Liver (tissue), 9 donors: ENCODE measurements around the gene PCDH10. TPM values are rescaled to one million over a fixed set of nuclear protein-coding genes. Genes with fewer than 3 reads are reported as not detected.

Experiments used
- DNase-seq: peaks from one replicate; pipeline ENCODE4 v3.0.0-alpha.2; 2017; ENCODE audit warnings: low spot score
- H3K27ac ChIP-seq, 2 donors: one replicate each; pipeline ENCODE4 v1.7.0; 2013; ENCODE audit warnings: inconsistent platforms in 2 of 2, low read length in 2 of 2, control low read depth in 1 of 2, low read depth in 1 of 2, mild to moderate bottlenecking in 1 of 2
- H3K27me3 ChIP-seq, 4 donors: one replicate each; pipeline versions ENCODE4 v1.6.1 to v1.7.0; 2013; ENCODE audit warnings: low read length in 3 of 4, inconsistent platforms in 1 of 4, mild to moderate bottlenecking in 1 of 4, moderate library complexity in 1 of 4; ENCODE audit not compliant: control insufficient read depth in 4 of 4, insufficient read depth in 4 of 4
- H3K36me3 ChIP-seq, 4 donors: one replicate each; pipeline versions ENCODE4 v1.6.1 to v1.7.0; 2013; ENCODE audit warnings: low read length in 3 of 4, mild to moderate bottlenecking in 3 of 4, low read depth in 1 of 4, moderate library complexity in 1 of 4; ENCODE audit not compliant: control insufficient read depth in 4 of 4, insufficient read depth in 3 of 4
- H3K4me1 ChIP-seq, 4 donors: one replicate each; pipeline versions ENCODE4 v1.6.1 to v1.7.0; 2013; ENCODE audit warnings: low read length in 3 of 4, mild to moderate bottlenecking in 3 of 4, moderate library complexity in 1 of 4; ENCODE audit not compliant: control insufficient read depth in 4 of 4, insufficient read depth in 4 of 4
- H3K4me3 ChIP-seq, 3 donors: one replicate each; pipeline versions ENCODE4 v1.6.1 to v1.7.0; 2013; ENCODE audit warnings: low read length in 3 of 3, control low read depth in 1 of 3, low read depth in 1 of 3, mild to moderate bottlenecking in 1 of 3
- H3K9ac ChIP-seq, 2 donors: one replicate each; pipeline ENCODE4 v1.7.0; 2013; ENCODE audit warnings: low read length in 2 of 2, mild to moderate bottlenecking in 2 of 2, moderate library complexity in 2 of 2, control low read depth in 1 of 2, low read depth in 1 of 2
- H3K9me3 ChIP-seq, 4 donors: one replicate each; pipeline versions ENCODE4 v1.6.1 to v1.7.0; 2013; ENCODE audit warnings: low read length in 3 of 4; ENCODE audit not compliant: control insufficient read depth in 4 of 4
- EGR1 ChIP-seq, 2 donors: IDR thresholded peaks; 2 replicates each; pipeline ENCODE4 v1.6.1; 2016 to 2018; ENCODE audit warnings: antibody characterized with exemption in 2 of 2, low read depth in 2 of 2
- FOXA1 ChIP-seq: IDR thresholded peaks from 2 replicates; pipeline ENCODE4 v1.6.1; 2016; ENCODE audit warnings: antibody characterized with exemption
- FOXA2 ChIP-seq: IDR thresholded peaks from 2 replicates; pipeline ENCODE4 v1.6.1; 2016; ENCODE audit warnings: antibody characterized with exemption
- GABPA ChIP-seq, 2 donors: IDR thresholded peaks in 1 of 2; conservative IDR thresholded peaks in 1 of 2; 2 replicates each; pipeline ENCODE4 v1.6.1; 2016; ENCODE audit warnings: antibody characterized with exemption in 2 of 2, mild to moderate bottlenecking in 1 of 2, moderate library complexity in 1 of 2
- HNF4A ChIP-seq, 2 donors: conservative IDR thresholded peaks; 2 replicates each; pipeline ENCODE4 v1.6.1; 2016; ENCODE audit warnings: antibody characterized with exemption in 2 of 2, mild to moderate bottlenecking in 2 of 2
- HNF4G ChIP-seq: IDR thresholded peaks from 2 replicates; pipeline ENCODE4 v1.6.1; 2016; ENCODE audit warnings: antibody characterized with exemption
- JUND ChIP-seq, 2 donors: IDR thresholded peaks; 2 replicates each; pipeline ENCODE4 v1.6.1; 2016; ENCODE audit warnings: antibody characterized with exemption in 2 of 2
- NR2F2 ChIP-seq: IDR thresholded peaks from 2 replicates; pipeline ENCODE4 v1.6.1; 2016; ENCODE audit warnings: antibody characterized with exemption
- RAD21 ChIP-seq, 2 donors: IDR thresholded peaks; 2 replicates each; pipeline ENCODE4 v1.6.1; 2016; ENCODE audit warnings: antibody characterized with exemption in 2 of 2, mild to moderate bottlenecking in 2 of 2
- RXRA ChIP-seq, 2 donors: IDR thresholded peaks; 2 replicates each; pipeline ENCODE4 v1.6.1; 2017 to 2018; ENCODE audit warnings: antibody characterized with exemption in 2 of 2, mild to moderate bottlenecking in 1 of 2
- SP1 ChIP-seq: IDR thresholded peaks from 2 replicates; pipeline ENCODE4 v1.6.1; 2018; ENCODE audit warnings: antibody characterized with exemption, mild to moderate bottlenecking
- YY1 ChIP-seq: IDR thresholded peaks from 2 replicates; pipeline ENCODE4 v1.6.1; 2016; ENCODE audit warnings: antibody characterized with exemption, mild to moderate bottlenecking
- WGBS: extraction: QIAGEN DNeasy Blood & Tissue Kit; methylation state at CpG from one replicate; pipeline ENCODE4 v1.1.7; 2013; 5-methylcytosine and 5-hydroxymethylcytosine counted together
- polyA plus RNA-seq, 2 donors: library from polyadenylated mRNA; stranded (reverse) in 1 of 2; unstranded in 1 of 2; fragments of 200-250 nt in 1 of 2; fragments of >200 nt in 1 of 2; fragmentation: Nextera tagmentation in 1 of 2; extraction: Ambion mirVana in 1 of 2; gene quantifications; one replicate each; pipeline versions ENCODE4 v1.2.1 to v1.2.3, GENCODE V29; 2013 to 2015
- total RNA-seq, 2 donors: library from RNA; depleted of rRNA; stranded (reverse); fragments of >200 nt; gene quantifications; one replicate each; pipeline ENCODE4 v1.2.3, GENCODE V29; 2014
- TF ChIP-seq, protein P1 (sequence below): IDR thresholded peaks from 2 replicates; pipeline ENCODE4 v1.6.1; 2016; ENCODE audit warnings: antibody characterized with exemption
- TF ChIP-seq, protein P2 (sequence below): IDR thresholded peaks from 2 replicates; pipeline ENCODE4 v1.6.1; 2016; ENCODE audit warnings: antibody characterized with exemption
- TF ChIP-seq, protein P3 (sequence below): fragments of 150-350 bp; IDR thresholded peaks from 2 replicates; pipeline ENCODE4 v1.5.1; 2017; ENCODE audit warnings: improper control_type of control experiment, low read depth, low read length; ENCODE audit not compliant: missing input control
- TF ChIP-seq, protein P4 (sequence below): IDR thresholded peaks from 2 replicates; pipeline ENCODE4 v1.6.1; 2016; ENCODE audit warnings: antibody characterized with exemption, mild to moderate bottlenecking
- donor health status: healthy.
- donor health status: healthy.
- donor health status: healthy.
- donor health status: healthy.
- donor health status: healthy.

Gene PCDH10
- total and polyA plus RNA-seq, 4 donors, result under 0.01 to 0.09 (median 0.05) TPM; not detected in 1

DNA sequence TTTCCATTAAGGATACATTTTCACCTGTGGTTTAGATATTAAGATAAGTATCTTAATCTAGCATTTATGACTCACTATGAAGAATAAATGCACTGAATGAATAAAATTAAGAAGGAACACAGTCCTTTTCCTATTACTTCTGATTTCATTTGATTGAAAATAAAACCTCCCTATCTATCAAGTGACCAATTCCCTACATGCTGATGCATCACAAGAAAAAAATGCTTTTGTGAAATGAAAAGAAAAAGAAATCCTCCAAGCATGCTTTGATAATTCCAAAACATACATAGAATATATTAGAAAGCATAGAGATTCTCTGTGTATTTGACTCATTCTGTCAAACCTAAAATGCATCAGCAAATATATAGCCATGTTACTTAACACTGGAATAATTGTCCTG is 37.1 kb downstream of the PCDH10 start:
- no peaks in the 10 kb centered on the region for H3K4me1 ChIP-seq
- no peaks in the 10 kb centered on the region for H3K36me3 ChIP-seq

DNA sequence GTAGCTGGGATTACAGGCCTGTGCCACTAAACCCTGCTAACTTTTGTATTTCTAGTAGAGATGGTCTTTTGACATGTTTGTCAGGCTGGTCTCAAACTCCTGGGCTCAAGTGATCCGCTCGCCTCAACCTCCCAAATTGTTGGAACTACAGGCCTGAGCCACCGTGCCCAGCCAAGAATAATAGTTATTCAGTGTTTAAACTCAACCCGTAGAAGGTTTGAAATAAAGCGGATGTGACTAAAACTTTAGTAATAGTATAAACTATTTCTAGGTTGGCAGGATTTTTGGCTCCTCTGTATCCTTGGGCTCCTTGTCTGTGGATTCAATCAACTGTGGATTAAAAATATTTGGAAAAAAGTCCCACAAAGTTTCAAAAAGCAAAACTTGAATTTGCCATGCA is 37.8 kb downstream of the PCDH10 start:
- no peak for DNase-seq
- H3K27me3 ChIP-seq, result no peaks in the 10 kb centered on the region
- no peak overlapping the region for H3K4me3 ChIP-seq
- H3K9me3 ChIP-seq, result no peaks in the 10 kb centered on the region
- H3K4me1 ChIP-seq, result no peaks in the 10 kb centered on the region
- H3K36me3 ChIP-seq, result no peaks in the 10 kb centered on the region
- no peak for TF ChIP-seq NR2F2
- no peak overlapping the region for H3K9ac ChIP-seq
- H3K27ac ChIP-seq, result no peak overlapping the region
- WGBS, result 92% methylated on average over 5 of the region's 5 CpGs

More for the DNA sequence above, 37.1 kb downstream of the PCDH10 start:
- no peak for DNase-seq
- Histone ChIP-seq H3K27me3 (no peaks in the 10 kb centered on the region), H3K27ac (no peak overlapping the region), H3K4me3 (no peak overlapping the region), H3K9me3 (no peaks in the 10 kb centered on the region), H3K9ac (no peak overlapping the region)
- TF ChIP-seq, protein P1, sequence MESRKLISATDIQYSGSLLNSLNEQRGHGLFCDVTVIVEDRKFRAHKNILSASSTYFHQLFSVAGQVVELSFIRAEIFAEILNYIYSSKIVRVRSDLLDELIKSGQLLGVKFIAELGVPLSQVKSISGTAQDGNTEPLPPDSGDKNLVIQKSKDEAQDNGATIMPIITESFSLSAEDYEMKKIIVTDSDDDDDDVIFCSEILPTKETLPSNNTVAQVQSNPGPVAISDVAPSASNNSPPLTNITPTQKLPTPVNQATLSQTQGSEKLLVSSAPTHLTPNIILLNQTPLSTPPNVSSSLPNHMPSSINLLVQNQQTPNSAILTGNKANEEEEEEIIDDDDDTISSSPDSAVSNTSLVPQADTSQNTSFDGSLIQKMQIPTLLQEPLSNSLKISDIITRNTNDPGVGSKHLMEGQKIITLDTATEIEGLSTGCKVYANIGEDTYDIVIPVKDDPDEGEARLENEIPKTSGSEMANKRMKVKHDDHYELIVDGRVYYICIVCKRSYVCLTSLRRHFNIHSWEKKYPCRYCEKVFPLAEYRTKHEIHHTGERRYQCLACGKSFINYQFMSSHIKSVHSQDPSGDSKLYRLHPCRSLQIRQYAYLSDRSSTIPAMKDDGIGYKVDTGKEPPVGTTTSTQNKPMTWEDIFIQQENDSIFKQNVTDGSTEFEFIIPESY, result no peak
- no peak for TF ChIP-seq HNF4G
- no peak for TF ChIP-seq GABPA (IDR thresholded peaks at IDR 0.05 in 1 of 2, conservative IDR thresholded peaks at IDR 0.05 in 1 of 2)
- TF ChIP-seq EGR1 (IDR thresholded peaks at IDR 0.05; ENCODE audit: low read depth in 2 of 2), result no peak
- TF ChIP-seq, protein P2, sequence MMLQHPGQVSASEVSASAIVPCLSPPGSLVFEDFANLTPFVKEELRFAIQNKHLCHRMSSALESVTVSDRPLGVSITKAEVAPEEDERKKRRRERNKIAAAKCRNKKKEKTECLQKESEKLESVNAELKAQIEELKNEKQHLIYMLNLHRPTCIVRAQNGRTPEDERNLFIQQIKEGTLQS, result no peak
- TF ChIP-seq, protein P3, sequence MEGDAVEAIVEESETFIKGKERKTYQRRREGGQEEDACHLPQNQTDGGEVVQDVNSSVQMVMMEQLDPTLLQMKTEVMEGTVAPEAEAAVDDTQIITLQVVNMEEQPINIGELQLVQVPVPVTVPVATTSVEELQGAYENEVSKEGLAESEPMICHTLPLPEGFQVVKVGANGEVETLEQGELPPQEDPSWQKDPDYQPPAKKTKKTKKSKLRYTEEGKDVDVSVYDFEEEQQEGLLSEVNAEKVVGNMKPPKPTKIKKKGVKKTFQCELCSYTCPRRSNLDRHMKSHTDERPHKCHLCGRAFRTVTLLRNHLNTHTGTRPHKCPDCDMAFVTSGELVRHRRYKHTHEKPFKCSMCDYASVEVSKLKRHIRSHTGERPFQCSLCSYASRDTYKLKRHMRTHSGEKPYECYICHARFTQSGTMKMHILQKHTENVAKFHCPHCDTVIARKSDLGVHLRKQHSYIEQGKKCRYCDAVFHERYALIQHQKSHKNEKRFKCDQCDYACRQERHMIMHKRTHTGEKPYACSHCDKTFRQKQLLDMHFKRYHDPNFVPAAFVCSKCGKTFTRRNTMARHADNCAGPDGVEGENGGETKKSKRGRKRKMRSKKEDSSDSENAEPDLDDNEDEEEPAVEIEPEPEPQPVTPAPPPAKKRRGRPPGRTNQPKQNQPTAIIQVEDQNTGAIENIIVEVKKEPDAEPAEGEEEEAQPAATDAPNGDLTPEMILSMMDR, result no peak
- TF ChIP-seq FOXA1, result no peak
- TF ChIP-seq SP1, result no peak
- no peak for TF ChIP-seq HNF4A (conservative IDR thresholded peaks at IDR 0.05)
- no peak for TF ChIP-seq RXRA (IDR thresholded peaks at IDR 0.05)
- no peak for TF ChIP-seq YY1
- TF ChIP-seq FOXA2, result no peak

DNA sequence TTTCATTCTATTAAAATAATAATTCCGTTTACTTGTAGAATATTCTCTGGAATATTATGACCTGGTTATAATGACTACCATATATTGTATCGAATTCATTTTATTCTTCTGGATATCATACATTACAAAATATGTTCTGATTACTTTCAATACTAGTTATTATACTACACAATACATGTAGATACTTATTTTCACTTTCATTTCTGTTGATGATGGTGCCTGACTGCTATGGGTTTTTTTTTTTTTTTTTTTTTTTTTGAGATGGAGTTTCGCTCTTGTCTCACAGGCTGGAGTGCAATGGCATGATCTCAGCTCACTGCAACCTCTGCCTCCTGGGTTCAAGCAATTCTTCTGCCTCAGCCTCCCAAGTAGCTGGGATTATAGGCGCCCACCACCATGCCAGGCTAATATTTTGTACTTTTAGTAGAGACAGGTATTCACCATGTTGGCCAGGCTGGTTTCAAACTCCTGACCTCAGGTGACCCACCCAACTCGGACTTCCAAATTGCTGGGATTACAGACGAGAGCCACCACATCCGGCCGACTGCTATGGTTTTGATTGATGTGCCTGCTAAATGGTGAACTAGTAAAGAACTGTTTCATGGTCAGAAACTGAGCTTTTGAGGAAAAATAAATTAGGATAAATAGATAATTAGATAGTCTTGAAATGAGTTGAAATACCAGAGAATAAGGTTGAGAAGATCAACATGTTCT is 39.5 kb downstream of the PCDH10 start:
- Histone ChIP-seq H3K36me3 (no peaks in the 10 kb centered on the region), H3K9ac (no peak overlapping the region), H3K27me3 (no peaks in the 10 kb centered on the region), H3K9me3 (no peaks in the 10 kb centered on the region), H3K27ac (no peak overlapping the region), H3K4me3 (no peak overlapping the region), H3K4me1 (no peaks in the 10 kb centered on the region)
- DNase-seq, result no peak
- WGBS, result 76% methylated on average over 8 of the region's 8 CpGs
- TF ChIP-seq YY1, result no peak
- TF ChIP-seq, protein P2, result no peak
- TF ChIP-seq, protein P4, sequence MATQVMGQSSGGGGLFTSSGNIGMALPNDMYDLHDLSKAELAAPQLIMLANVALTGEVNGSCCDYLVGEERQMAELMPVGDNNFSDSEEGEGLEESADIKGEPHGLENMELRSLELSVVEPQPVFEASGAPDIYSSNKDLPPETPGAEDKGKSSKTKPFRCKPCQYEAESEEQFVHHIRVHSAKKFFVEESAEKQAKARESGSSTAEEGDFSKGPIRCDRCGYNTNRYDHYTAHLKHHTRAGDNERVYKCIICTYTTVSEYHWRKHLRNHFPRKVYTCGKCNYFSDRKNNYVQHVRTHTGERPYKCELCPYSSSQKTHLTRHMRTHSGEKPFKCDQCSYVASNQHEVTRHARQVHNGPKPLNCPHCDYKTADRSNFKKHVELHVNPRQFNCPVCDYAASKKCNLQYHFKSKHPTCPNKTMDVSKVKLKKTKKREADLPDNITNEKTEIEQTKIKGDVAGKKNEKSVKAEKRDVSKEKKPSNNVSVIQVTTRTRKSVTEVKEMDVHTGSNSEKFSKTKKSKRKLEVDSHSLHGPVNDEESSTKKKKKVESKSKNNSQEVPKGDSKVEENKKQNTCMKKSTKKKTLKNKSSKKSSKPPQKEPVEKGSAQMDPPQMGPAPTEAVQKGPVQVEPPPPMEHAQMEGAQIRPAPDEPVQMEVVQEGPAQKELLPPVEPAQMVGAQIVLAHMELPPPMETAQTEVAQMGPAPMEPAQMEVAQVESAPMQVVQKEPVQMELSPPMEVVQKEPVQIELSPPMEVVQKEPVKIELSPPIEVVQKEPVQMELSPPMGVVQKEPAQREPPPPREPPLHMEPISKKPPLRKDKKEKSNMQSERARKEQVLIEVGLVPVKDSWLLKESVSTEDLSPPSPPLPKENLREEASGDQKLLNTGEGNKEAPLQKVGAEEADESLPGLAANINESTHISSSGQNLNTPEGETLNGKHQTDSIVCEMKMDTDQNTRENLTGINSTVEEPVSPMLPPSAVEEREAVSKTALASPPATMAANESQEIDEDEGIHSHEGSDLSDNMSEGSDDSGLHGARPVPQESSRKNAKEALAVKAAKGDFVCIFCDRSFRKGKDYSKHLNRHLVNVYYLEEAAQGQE, result no peak
- no peak for TF ChIP-seq FOXA2
- TF ChIP-seq GABPA (IDR thresholded peaks at IDR 0.05 in 1 of 2, conservative IDR thresholded peaks at IDR 0.05 in 1 of 2), result no peak
- no peak for TF ChIP-seq RAD21 (IDR thresholded peaks at IDR 0.05)
- TF ChIP-seq FOXA1, result no peak
- TF ChIP-seq, protein P3, result no peak
- TF ChIP-seq HNF4G, result no peak
- TF ChIP-seq EGR1 (IDR thresholded peaks at IDR 0.05; ENCODE audit: low read depth in 2 of 2), result no peak
- TF ChIP-seq JUND (IDR thresholded peaks at IDR 0.05), result no peak
- TF ChIP-seq NR2F2, result no peak
- TF ChIP-seq HNF4A (conservative IDR thresholded peaks at IDR 0.05), result no peak
- no peak for TF ChIP-seq RXRA (IDR thresholded peaks at IDR 0.05)
